Esophagus squamous epithelium (tissue), 4 donors: ENCODE data around the gene ARHGAP26.

Source experiments
- CTCF ChIP-seq, 6 experiments: fragments of 450-650 bp in 4 of 6; fragments of 200-600 bp in 2 of 6; sonication (generic) in 2 of 6; IDR thresholded peaks; one replicate each; pipeline ENCODE4 v1.5.1; 2016 to 2019; ENCODE audit warnings: antibody characterized with exemption in 6 of 6, mild to moderate bottlenecking in 4 of 6, moderate library complexity in 4 of 6
- POLR2A ChIP-seq, 4 donors: fragments of 450-650 bp; IDR thresholded peaks; one replicate each; pipeline ENCODE4 v1.6.1; 2017; ENCODE audit warnings: antibody characterized with exemption in 4 of 4, mild to moderate bottlenecking in 4 of 4, moderate library complexity in 3 of 4

- TF ChIP-seq CTCF (IDR thresholded peaks at IDR 0.05) = no peak
- TF ChIP-seq POLR2A (IDR thresholded peaks at IDR 0.05) = no peak
Observed at GRCh38 chr5:142845954-142846398, 75.8 kb downstream of the ARHGAP26 start.
